Rectal smooth muscle tissue (tissue), 1 donor: Measurements from ENCODE around the gene RTKN.

Source experiments
- H3K27ac ChIP-seq: one replicate; pipeline ENCODE4 v1.7.0; 2013; ENCODE audit warnings: low read depth, low read length, inconsistent platforms
- H3K27me3 ChIP-seq: one replicate; pipeline ENCODE4 v1.7.0; 2013; ENCODE audit warnings: low read length; ENCODE audit not compliant: control insufficient read depth, insufficient read depth
- H3K36me3 ChIP-seq: one replicate; pipeline ENCODE4 v1.7.0; 2013; ENCODE audit warnings: low read length; ENCODE audit not compliant: control insufficient read depth, insufficient read depth
- H3K4me1 ChIP-seq: one replicate; pipeline ENCODE4 v1.7.0; 2013; ENCODE audit warnings: low read length; ENCODE audit not compliant: control insufficient read depth, insufficient read depth
- H3K4me3 ChIP-seq: one replicate; pipeline ENCODE4 v1.7.0; 2013; ENCODE audit warnings: low read length
- H3K9ac ChIP-seq: one replicate; pipeline ENCODE4 v1.7.0; 2013; ENCODE audit warnings: low read length

Gene RTKN

GRCh38 chr2:74439803-74440377, 1.8 kb downstream of the RTKN start:
- H3K27ac ChIP-seq: peak overlapping the region; percentile 65
- H3K9ac ChIP-seq: peak overlapping the region; percentile 53
- H3K36me3 ChIP-seq: no peaks in the 10 kb centered on the region
- no peaks in the 10 kb centered on the region for H3K27me3 ChIP-seq
- peaks cover 18% of the 10 kb centered on the region for H3K4me1 ChIP-seq
- H3K4me3 ChIP-seq: peak overlapping the region; percentile 90

- H3K27me3 ChIP-seq: no peaks in the 10 kb centered on the region
- H3K27ac ChIP-seq: peak overlapping the region; percentile 65
- peak overlapping the region; percentile 90 for H3K4me3 ChIP-seq
- no peaks in the 10 kb centered on the region for H3K36me3 ChIP-seq
- peaks cover 18% of the 10 kb centered on the region for H3K4me1 ChIP-seq
- H3K9ac ChIP-seq: peak overlapping the region; percentile 53
These were observed 2.4 kb downstream of the RTKN start for GRCh38 chr2:74439373-74439772.

DNA sequence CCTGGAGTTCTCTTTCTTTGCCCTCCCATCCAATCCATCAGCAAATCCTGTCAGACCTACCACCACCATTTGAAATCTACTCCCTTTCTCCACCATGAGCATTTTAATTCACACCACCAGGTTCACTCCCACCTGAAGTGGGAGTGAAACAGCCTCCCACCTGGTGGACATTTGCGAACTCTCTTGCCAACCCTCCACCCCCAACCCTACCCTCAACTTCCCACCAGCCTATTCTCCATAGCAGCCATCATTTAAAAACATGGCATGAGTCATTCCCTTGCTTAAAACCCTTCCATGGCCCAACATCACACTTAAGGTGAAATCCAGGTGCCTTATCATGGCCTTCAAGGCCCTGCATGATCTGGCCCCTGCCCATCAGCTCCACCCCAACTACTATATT, 3.5 kb downstream of the RTKN start:
- no peaks in the 10 kb centered on the region for H3K36me3 ChIP-seq
- H3K4me3 ChIP-seq: no peak overlapping the region
- H3K27ac ChIP-seq: no peak overlapping the region
- no peaks in the 10 kb centered on the region for H3K27me3 ChIP-seq
- H3K4me1 ChIP-seq: peaks cover 18% of the 10 kb centered on the region
- no peak overlapping the region for H3K9ac ChIP-seq

DNA sequence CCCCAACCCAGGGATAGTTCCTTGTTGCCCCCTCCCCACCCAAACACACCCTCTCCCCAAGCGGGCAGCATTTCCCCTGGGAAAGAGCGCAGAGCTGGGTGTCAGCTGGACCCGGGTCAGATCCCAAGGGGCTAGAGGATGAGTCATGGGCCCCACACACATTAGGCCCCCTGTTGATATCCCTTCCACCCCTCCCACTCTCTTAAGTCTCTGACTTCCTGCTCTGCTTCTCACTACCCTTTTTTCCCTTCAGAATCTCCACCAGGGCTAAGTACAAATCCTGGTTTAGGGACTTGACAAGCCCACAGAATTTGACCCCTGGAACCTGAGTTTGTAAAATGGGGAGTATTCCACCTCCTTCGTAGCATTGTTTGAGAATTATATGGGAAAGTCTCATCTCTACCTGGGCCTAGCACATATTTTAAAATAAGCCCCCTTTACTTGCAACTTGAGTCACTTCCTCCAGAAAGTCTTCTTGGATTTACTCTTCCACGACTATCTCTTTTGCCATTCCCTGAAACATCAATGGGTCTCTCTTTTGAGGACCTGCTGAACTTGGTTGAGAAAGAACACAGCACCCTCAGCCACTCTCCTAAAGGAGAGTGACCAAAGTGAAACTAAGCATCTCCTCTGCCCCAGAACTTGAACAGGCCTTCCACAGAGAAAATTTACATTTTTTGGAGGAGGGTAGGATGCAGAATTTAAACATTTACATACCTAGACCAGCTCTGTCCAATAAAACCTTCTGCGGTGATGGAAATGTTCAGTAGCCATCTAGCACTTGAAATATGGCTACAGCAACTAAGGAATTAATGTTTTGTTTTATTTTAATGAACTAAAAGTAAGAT, 4.7 kb downstream of the RTKN start:
- peaks cover 18% of the 10 kb centered on the region for H3K4me1 ChIP-seq
- H3K36me3 ChIP-seq: peaks cover 4% of the 10 kb centered on the region
- H3K9ac ChIP-seq: no peak overlapping the region
- H3K4me3 ChIP-seq: no peak overlapping the region
- H3K27me3 ChIP-seq: no peaks in the 10 kb centered on the region
- no peak overlapping the region for H3K27ac ChIP-seq

DNA sequence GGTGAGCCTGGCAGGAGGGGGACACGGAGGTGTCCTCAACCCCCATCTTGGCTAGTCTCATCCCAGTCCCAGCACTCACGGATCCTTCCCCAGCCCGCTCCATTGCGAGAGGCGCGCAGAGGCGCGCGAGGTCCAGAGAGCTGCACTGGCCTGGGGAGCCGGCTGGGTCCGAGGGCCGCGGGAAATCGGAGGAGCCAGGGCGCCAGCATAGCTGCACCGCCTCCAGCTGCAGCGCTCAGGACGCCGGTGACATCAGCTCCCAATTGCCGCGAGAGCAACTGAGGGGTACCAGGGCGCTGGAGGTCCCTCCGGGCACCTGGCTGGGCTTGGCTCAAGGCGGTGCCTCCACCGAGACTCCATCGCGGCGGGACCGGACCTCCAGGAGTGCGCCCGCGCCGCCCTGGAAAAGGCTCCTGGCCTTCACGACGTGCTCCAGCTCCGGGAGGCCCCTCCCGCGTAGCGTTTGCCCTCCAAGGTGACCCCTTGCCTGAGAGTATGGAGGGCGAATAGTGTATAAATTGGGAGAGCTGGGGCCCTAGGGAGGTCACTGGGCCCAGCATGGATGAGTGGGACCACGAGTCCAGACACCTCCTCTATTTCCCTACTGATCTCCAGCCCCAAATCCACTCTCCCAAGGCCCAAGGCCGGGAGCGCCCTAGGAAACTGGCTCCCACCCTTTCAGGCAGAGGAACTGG, 5.5 kb downstream of the RTKN start:
- Histone ChIP-seq H3K9ac (no peak overlapping the region), H3K36me3 (peaks cover 6% of the 10 kb centered on the region), H3K27me3 (no peaks in the 10 kb centered on the region), H3K27ac (no peak overlapping the region), H3K4me3 (no peak overlapping the region), H3K4me1 (peaks cover 16% of the 10 kb centered on the region)

GRCh38 chr2:74430502-74430901, 11.2 kb downstream of the RTKN start:
- Histone ChIP-seq H3K36me3 (peaks cover 21% of the 10 kb centered on the region), H3K4me3 (no peak overlapping the region), H3K27me3 (no peaks in the 10 kb centered on the region), H3K4me1 (no peaks in the 10 kb centered on the region), H3K9ac (no peak overlapping the region), H3K27ac (no peak overlapping the region)

GRCh38 chr2:74429487-74430451, 12.0 kb downstream of the RTKN start:
- Histone ChIP-seq H3K4me1 (no peaks in the 10 kb centered on the region), H3K4me3 (no peak overlapping the region), H3K27ac (no peak overlapping the region), H3K9ac (no peak overlapping the region), H3K36me3 (peaks cover 21% of the 10 kb centered on the region), H3K27me3 (no peaks in the 10 kb centered on the region)

GRCh38 chr2:74428675-74429074, 13.1 kb downstream of the RTKN start:
- Histone ChIP-seq H3K27ac (no peak overlapping the region), H3K4me3 (no peak overlapping the region), H3K9ac (no peak overlapping the region), H3K27me3 (no peaks in the 10 kb centered on the region), H3K4me1 (no peaks in the 10 kb centered on the region), H3K36me3 (peaks cover 21% of the 10 kb centered on the region)

DNA sequence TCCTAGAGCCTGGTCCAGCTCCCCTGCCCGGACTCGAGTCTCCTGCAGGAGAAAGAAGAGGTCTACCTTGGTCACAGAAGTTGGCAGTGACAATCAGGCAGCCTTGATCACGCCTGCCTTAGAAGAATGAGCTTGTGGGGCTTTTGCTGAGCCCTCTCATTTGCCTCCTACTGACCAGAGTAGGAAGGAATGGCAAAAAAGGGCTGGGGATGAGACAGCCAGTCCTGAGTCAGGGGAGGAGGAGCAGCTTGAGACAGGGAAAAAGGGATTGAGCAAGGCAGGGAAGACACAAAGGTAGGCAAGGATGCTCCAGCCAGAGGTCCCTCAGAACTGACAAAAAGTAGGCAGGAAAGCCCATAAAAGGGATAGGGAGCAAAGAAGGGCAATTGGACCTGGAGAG, 14.2 kb downstream of the RTKN start:
- Histone ChIP-seq H3K4me3 (no peak overlapping the region), H3K36me3 (peaks cover 21% of the 10 kb centered on the region), H3K9ac (no peak overlapping the region), H3K27ac (no peak overlapping the region), H3K27me3 (no peaks in the 10 kb centered on the region), H3K4me1 (no peaks in the 10 kb centered on the region)

- H3K27ac ChIP-seq: no peak overlapping the region
- H3K36me3 ChIP-seq: peaks cover 15% of the 10 kb centered on the region
- H3K27me3 ChIP-seq: no peaks in the 10 kb centered on the region
- no peak overlapping the region for H3K9ac ChIP-seq
- H3K4me3 ChIP-seq: no peak overlapping the region
- H3K4me1 ChIP-seq: no peaks in the 10 kb centered on the region
These were observed 15.5 kb downstream of the RTKN start for GRCh38 chr2:74426181-74426758.

DNA sequence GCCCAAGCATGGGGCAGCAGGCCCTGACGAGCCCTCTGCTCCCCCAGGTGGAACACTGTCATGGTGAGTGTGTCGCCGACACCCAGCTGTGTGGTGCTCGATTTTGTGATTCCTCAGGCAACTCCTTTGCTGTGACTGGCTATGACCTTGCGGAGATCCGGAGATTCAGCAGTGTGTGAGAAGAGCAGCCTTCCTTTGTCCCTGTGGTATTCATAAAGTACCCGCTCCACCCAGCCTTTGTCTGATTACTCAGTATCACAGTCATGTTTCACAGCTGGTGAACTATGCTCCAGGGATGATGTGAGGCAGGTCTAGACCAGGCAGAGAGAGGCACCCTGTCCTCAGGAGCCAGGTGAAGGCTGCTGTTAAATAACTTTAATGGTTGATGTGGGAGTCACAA, 16.2 kb downstream of the RTKN start:
- H3K27me3 ChIP-seq: no peaks in the 10 kb centered on the region
- H3K4me1 ChIP-seq: no peaks in the 10 kb centered on the region
- no peak overlapping the region for H3K27ac ChIP-seq
- no peak overlapping the region for H3K9ac ChIP-seq
- H3K4me3 ChIP-seq: no peak overlapping the region
- peaks cover 15% of the 10 kb centered on the region for H3K36me3 ChIP-seq
